ENCODE data around the gene KCNH3.
"Not testable (repeated sequence)": the region's sequence is repeated elsewhere in the genome, so short reads cannot be mapped to it uniquely, and the experiment has no call there.

The KCNH3 gene, protein sequence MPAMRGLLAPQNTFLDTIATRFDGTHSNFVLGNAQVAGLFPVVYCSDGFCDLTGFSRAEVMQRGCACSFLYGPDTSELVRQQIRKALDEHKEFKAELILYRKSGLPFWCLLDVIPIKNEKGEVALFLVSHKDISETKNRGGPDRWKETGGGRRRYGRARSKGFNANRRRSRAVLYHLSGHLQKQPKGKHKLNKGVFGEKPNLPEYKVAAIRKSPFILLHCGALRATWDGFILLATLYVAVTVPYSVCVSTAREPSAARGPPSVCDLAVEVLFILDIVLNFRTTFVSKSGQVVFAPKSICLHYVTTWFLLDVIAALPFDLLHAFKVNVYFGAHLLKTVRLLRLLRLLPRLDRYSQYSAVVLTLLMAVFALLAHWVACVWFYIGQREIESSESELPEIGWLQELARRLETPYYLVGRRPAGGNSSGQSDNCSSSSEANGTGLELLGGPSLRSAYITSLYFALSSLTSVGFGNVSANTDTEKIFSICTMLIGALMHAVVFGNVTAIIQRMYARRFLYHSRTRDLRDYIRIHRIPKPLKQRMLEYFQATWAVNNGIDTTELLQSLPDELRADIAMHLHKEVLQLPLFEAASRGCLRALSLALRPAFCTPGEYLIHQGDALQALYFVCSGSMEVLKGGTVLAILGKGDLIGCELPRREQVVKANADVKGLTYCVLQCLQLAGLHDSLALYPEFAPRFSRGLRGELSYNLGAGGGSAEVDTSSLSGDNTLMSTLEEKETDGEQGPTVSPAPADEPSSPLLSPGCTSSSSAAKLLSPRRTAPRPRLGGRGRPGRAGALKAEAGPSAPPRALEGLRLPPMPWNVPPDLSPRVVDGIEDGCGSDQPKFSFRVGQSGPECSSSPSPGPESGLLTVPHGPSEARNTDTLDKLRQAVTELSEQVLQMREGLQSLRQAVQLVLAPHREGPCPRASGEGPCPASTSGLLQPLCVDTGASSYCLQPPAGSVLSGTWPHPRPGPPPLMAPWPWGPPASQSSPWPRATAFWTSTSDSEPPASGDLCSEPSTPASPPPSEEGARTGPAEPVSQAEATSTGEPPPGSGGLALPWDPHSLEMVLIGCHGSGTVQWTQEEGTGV

DNA sequence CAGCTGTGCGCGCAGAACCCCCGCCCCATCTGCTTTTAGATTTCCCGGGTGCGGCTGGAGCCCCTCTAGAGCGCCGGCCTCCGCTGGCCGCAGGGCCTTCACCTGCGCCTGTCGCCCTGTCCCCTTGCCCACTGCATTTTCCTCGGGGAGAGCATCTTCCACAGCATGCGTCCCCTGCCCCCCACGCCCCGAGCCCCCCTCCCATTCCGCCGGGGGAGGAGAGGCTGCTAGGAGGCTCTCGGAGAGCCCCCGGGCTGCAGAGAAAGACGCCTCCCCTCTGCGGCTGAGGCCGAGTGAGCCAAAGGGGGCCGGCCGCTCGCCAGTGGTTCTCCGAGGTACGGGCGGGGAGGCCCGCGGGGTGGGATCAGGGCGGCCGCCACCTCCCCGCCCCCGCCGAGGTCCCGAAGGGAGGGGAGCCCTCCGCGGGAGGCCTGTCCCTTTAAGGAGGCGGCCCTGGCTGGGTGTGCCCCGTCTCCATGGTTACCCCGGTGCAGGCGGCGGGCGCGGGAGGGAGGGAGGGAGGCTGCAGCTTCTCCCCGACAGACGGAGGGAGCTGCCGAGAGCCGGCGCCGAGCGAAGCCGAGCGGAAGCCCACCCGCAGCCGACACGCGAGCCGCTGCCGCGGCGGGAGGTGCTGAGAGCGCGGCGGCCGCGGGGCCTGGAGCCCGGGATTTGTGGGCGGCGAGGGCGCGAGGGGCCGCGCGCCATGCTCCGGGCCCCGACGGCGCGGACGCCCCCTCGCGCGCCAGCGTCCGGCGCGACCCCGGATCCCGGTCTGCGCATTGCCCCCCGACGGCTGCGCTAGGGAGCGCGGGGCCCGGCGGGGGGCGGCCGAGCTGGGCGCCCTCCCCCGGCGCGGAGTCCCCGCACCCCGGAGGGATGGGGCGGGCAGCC lies at the start of gene KCNH3:
Gene KCNH3 (plus strand): TSS at position 521 of the 894 bp plus-strand sequence. CDS start 387 bp downstream, outside the sequence.
- peak; percentile 92 for DNase-seq

DNA sequence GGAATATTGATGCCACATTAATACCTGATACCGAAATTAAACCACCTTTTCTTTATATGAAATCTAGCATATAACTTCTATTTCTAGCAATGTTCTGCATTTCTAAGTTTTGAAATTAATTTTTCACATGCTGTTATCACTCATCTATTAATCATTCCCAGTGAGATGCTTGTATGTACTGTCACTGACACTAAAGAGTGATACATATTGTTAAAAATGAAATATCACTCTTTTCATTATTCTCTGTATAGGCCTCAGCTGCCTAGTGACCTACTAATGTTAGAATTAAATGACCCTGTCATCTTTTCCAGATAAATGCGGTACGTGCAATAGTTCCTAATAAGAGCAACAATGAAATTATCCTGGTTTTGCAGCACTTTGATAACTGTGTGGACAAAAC lies 49.7 kb upstream of the KCNH3 start:
- no peak for DNase-seq

DNA sequence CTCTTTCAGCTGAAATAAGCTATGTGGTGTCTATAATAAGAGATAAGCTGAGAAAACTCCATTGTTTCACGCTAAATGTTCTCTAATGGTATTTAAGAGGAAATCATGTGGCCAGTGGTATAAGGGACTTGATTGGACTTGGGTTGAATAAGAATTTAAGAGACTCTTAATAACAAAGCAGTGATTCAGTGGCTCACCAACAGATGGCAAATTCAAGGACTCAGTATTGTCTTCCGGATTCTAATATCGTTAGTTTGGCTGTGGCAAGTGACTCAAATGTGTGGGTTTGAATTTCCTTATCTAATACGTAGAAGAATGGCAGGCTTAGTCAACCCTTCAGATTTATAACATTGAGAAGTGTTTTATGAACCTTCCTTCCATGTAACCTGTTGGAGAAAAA lies 49.1 kb upstream of the KCNH3 start:
- DNase-seq, result no peak

DNA sequence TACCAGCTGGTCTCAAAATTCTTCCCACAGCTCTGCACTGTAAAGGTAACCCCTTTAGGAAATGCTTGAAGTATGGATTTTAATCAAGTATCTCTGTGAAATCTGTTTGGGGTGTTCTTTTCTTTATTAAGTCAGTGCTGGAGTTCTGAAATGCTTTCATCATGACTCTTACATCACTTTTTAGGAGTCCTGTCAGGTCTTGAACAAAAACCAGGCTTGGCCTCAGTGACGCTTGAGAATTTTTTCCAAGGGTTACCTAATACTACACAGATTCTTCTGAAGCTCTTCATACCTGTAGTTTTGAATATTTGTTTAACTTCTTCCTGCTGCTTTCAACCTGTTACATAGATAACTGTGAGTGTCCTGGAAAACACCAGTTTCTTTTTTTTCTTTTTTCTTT lies 47.0 kb upstream of the KCNH3 start:
- DNase-seq, result no peak

DNA sequence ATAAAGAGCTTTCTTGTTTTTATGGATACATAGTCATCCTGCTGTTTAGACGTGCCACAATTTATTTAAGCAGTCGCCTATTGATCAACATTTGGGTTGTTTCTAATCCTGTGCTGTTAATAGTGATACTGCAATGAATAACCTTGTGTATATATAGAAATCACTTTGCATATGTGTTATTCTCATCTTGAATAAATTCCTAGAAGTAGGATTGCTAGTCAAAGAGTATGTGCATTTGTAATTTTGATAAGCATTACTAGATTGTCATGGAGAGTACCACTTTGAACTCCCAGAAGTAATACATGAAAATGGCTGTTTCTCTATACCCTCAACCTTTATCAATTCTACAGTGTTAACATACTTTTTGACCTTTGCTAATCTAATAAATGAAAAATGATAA lies 44.9 kb upstream of the KCNH3 start:
- no peak for DNase-seq

DNA sequence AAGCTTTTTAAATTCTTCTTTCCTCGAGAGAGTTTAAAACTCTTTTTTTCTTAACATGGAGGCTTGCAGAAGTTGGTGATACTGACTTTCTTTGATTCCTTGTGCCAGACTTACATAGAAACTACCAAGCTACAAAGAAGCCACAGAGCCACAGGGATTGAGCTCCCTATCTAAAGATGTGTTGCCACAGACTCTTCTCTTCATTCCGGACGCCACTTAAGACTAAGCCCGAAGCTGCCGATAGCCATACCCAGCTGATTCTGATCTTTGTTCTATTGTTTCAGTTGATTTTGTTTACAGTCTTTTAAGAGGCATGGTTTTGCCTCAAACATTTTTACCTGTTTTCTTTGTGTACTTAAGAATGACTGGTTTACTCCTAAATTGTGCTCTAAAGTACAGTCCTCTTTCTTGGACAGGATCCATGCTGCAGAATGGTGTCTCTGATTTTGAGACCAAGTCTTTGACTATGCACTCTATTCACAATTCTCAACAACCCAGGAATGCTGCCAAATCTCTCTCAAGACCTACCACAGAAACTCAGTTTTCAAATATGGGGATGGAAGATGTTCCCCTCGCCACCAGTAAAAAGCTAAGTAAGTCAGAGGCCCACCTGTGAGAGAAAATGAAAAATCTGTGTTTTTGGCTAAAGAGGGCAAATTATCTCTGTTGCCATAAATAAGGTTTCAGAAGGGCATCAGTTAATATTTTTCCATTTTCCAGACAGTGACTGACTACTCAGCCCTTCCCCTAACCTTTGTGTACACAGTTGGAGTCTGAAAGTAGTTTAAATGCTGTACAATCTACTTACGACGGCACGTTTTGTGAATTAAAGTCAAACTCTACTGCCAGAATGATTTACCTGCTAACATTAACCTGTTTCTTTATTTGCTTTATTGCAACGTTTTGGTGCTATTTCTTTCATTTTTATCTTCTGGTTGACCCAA lies 42.1 kb upstream of the KCNH3 start:
- DNase-seq, result no peak

DNA sequence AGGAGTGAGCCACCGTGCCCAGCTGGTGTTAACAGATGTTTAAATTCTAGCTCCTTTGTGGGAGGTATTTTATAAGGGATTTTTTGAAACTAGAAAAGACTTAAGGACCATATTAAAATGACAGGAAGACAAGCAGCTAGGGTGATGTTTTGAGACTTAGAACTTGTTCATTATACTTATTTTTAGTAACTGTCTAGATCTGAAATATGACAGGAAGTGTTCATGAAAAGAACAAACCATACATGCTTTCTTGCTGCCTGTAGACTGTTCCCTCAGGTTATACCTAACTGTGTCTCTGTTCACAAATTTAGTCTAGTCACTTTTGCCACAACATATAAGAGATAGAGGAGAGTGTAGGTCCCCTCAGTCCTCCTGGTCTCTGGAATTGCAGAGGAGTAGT lies 36.9 kb upstream of the KCNH3 start:
- DNase-seq, result no peak

DNA sequence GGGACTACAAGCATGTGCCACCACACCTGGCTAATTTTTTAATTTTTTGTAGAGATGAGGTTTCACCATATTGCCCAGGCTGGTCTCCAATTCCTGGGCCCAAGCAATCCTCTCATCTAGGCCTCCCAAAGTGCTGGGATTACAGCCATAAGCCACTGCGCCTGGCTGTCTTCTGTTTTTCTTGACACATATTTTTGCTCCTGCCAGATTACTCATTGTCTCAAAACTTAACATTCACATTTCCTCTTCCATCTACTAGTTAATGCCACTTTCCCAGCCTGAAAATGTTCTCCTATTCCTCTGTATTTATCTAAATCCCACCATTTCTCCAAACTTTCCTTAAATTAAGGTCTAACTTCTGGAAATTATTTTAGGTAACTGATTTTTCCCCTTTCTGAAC lies 36.2 kb upstream of the KCNH3 start:
- no peak for DNase-seq

DNA sequence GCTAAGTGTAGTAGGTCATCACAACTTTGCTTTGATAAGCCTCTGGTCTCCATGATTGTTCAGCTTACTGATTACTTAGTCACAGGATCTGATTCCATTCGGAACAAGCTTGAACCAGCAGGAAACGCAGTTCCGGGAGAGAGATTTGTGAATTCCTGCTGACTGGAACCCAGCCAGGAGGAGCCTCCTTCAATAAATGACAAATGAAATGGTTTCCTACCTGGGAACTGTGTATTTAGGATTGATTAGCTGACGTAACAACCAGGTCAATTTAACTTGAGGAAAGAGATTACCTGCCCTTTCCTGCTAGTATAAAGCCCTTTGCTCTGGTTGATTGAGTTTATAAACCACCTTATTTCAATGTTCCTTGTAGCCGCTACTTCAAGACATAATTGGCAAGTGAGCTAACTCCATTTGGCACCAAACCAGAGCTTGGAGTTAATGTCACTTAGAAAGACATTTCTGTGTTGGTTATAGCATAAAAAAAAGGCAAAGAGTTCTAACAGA lies 35.1 kb upstream of the KCNH3 start:
- DNase-seq, result no peak

DNA sequence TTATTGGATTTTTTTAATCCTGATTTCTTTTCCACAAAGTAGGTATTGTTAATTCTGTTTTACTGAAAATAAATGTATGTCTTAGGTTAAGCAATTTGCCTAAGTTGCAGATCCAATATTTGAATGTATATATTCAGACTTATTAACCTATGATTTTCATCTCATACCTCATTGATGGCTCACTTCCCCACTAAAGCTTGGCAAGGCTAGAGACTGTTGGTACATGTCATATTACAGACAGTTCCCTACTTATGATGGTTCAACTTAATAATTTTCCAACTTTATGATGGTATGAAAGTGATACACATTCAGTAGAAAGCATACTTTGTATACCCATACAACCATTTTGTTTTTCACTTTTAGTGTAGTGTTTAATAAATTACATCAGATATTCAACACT lies 33.2 kb upstream of the KCNH3 start:
- no peak for DNase-seq

DNA sequence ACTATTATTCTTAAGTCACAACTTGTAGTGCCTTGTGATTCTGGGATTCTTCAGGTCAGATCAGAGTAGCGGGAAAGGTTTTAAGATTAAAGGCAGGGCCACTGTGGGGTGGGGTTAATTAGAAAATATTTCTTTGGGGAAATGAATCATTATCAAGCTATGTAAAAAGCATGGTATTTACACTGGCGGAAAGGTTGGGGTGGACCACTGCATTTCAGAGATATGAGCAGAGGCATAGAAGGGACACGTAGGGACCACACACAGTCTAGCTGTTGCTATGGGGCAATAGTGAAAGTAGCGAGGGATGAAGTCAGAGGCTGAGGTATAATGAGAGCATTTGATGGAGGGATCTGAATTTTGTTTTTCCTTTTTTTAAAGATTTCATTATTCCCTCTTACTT lies 31.7 kb upstream of the KCNH3 start:
- no peak for DNase-seq

DNA sequence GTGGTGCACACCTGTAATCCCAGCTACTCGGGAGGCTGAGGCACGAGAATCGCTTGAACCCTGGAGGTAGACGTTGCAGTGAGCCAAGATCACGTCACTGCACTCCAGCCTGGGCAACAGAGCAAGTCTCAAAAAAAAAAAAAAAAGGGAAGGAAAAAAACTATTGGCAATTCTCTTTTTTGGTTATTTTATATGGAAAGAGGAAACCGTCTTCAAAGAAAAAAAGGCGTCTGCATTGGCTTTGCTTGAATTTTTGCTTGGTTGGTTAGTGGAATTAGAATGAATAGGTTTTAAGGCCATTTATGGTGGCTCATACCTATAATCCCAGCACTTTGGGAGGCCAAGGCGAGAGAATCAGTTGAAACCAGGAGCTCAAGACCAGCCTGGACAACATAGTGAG lies 29.1 kb upstream of the KCNH3 start:
- DNase-seq, result not testable (repeated sequence)

DNA sequence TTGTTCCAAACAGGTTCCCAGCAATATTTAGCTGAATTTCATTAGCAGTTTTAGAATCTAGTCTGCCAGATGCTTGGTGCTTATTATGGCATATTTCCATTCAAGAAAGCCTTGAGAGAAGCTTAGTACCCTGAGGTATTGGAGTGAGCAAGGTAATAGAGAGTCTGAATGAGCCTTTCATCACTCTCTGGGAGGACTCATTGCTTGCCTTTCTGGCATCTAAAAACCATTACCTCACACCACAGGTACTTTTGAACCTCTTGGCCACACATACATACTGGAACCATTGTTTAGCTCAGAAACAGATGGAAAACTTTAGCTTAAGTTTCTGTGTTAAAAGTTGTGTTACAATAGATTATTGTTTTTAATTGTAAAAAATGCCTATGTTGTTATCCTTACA lies 27.4 kb upstream of the KCNH3 start:
- DNase-seq, result no peak

DNA sequence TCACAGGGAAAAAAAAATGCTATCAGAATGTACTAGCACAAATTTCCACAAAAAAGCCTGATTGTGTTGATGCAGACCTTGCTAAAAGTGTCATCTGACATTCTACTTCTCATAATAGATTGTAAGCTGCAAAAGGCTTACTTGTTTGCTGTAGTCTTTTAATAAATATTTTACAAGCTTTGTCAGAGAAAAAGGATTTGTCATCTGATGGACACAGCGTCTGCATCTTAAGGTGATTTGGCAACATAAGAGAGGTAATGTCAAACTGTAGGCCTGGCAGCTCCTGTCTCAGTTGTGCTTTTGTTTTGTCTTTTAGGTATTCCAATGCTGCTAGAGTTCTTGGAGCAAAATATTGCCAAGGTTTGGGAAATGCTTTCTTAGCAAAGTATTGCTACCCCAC lies 26.3 kb upstream of the KCNH3 start:
- no peak for DNase-seq

DNA sequence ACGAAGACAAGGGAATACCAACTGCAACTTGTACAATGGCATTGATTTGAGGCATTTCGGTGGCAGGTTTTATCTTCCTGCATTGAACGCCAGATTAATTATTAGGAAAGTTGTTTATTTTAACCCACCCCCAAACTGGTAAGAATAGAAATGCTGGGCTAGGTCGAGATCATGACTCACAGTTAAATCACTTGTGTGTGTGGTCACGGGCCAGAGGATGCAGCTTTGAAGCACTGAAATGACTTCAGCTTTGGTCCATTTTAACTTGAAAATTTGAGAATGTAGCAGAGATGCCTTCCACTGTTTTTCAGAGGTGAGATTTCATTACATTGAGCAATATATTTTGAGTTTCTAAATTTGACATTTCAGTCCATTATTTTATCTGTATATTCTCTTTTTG lies 23.6 kb upstream of the KCNH3 start:
- DNase-seq, result no peak

DNA sequence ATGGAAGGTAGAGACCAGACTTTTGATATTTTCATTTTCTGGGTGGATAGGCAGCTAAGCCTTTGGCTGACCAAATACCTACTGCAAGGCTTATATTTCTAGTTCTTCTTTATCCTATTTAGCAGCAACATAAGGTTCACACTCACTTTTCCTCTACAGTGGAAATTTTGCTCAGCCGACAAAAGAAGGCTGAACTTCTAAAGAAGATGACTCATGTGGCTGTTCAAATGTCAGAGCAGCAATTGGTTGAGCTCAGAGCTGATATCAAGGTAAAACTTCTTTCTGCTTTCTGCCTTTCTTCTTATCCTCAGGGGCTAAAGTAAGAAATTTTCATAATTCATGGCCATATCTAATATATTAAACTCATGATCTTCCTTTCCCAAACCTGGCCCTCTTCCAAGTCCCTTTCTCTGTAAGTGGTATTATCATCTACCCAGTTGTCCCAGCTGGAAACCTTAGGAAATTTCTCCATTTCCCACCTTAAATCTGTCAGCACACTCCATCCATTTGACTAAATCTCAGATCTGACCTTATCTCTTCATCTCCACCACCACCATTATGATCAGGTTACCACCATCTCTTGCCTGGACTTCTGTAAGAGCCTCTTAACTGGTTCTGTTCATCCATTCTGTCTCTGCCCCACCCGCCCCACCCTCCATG lies 19.8 kb upstream of the KCNH3 start:
- DNase-seq, result no peak

DNA sequence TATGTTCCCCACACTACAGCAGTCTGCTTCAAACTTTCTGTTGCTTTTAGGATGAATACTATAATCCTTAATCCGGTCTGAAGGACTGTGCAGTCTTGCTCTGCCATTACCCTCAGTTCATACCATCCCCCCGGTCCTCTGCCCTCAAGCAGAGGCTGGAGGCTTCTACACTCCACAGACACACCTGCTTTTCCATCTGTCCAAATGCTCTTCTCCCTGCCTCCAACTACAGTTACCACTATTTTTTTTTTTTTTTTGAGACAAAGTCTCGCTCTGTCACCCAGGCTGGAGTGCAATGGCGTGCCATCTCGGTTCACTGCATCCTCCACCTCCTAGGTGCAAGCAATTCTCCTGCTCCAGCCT lies 19.3 kb upstream of the KCNH3 start:
- no peak for DNase-seq

DNA sequence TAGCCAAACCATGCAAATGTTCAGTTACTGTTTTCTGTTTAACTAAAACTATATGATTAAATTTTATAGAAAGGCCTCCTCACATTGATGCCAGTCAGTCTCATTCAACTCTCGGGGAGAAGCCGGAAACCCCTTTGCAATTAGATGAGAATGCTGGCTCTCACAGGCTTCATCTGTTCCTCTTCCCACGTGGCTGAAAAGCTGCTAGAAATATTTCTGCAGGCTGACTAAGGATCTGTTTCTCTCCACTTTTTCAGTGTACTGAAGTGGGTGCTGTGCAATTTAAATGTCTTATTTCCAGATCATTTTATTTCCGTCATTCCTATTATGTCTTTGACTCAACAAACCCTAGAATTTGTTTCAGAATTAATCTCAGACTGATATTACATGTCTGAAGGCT lies 17.4 kb upstream of the KCNH3 start:
- no peak for DNase-seq

DNA sequence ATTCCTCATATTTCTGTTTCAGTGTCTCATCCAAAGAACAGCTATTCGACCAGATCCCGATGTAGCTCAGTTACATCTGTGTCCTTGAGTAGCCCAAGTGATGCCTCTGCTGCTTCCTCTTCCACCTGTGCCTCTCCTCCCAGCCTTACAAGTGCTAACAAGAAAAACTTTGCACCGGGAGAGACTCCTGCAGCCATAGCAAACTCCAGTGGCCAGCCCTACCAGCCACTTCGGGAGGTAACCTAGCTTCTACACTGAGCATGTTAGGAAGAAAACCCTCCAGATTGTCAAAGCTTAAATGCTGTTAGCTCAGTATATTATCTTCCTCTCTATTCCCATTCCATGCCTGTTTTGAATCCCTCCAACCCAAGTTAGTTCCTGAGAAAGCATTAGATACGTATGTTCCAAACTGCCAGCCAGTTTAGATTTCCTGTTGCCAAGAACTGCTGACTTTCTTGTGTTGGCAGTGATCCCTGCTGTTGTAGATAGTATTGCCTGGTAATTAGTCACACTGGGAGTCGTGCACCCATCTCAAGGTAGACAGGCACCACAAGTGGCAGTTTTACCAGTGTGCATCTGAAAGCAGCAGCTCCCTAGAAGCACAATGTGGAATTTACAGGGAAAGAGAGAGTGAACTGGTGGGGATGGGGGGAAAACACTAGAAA lies 14.0 kb upstream of the KCNH3 start:
- no peak for DNase-seq

DNA sequence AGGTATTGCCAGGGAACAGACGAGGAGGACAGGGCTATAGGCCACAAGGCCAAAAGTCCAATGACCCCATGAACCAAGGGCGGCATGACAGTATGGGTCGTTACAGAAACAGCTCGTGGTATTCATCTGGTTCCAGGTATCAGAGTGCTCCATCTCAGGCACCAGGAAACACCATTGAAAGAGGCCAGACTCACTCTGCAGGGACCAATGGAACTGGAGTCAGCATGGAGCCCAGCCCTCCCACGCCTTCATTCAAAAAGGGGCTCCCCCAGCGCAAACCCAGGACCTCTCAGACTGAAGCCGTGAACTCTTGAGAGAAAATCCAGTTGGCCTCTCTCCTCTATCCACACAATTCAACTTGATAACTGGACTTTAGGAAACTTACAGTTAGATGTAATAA lies 12.9 kb upstream of the KCNH3 start:
- DNase-seq, result no peak

All from CD4-positive, alpha-beta T cell treated with Interleukin-12 subunit alpha and Interleukin-12 subunit beta, for 1 hour (primary cell).